CD14-positive monocyte (primary cell): ENCODE data around the gene AHCY. TPM values are rescaled to one million over a fixed set of nuclear protein-coding genes. Genes with fewer than 3 reads are reported as not detected.
A peak's percentile ranks its signal among the peaks of the same experiment; 100 is the strongest.

Source experiments
- DNase-seq, 3 donors: peaks; one replicate each; pipeline ENCODE4 v3.0.0-alpha.2; 2011 to 2022
- H2AFZ ChIP-seq: 2 replicates; pipeline ENCODE4 v1.6.0; 2012; ENCODE audit warnings: mild to moderate bottlenecking, low read depth, low read length, inconsistent platforms; ENCODE audit not compliant: insufficient read depth, poor library complexity, severe bottlenecking
- H3K27ac ChIP-seq, 2 donors: 1 replicate in 1 of 2; 2 replicates in 1 of 2; pipeline ENCODE4 v1.5.1; 2012 to 2013; ENCODE audit warnings: low read length in 2 of 2, control low read depth in 1 of 2, inconsistent platforms in 1 of 2, low read depth in 1 of 2, mild to moderate bottlenecking in 1 of 2
- H3K27me3 ChIP-seq, 2 donors: one replicate each; pipeline versions ENCODE4 v1.6.0 to v1.6.1; 2011 to 2013; ENCODE audit warnings: low read length in 2 of 2; ENCODE audit not compliant: control insufficient read depth in 2 of 2, insufficient read depth in 2 of 2
- H3K36me3 ChIP-seq, 2 donors: replicated peaks in 1 of 2; 1 replicate in 1 of 2; 2 replicates in 1 of 2; pipeline versions ENCODE4 v1.5.1 to v1.6.1; 2012 to 2013; ENCODE audit warnings: low read length in 2 of 2, control low read depth in 1 of 2, inconsistent platforms in 1 of 2, mild to moderate bottlenecking in 1 of 2; ENCODE audit not compliant: insufficient read depth in 2 of 2, control insufficient read depth in 1 of 2
- H3K4me1 ChIP-seq, 2 donors: 1 replicate in 1 of 2; 2 replicates in 1 of 2; pipeline versions ENCODE4 v1.5.1 to v1.6.1; 2012 to 2013; ENCODE audit warnings: low read length in 2 of 2, control low read depth in 1 of 2, inconsistent platforms in 1 of 2, mild to moderate bottlenecking in 1 of 2, moderate library complexity in 1 of 2; ENCODE audit not compliant: insufficient read depth in 2 of 2, control insufficient read depth in 1 of 2
- H3K4me2 ChIP-seq: replicated peaks from 2 replicates; pipeline ENCODE3; 2012; ENCODE audit warnings: low read length, moderate library complexity, mild to moderate bottlenecking; ENCODE audit not compliant: poor library complexity, severe bottlenecking; ENCODE audit errors: extremely low read depth
- H3K4me3 ChIP-seq, 3 experiments: fragments of 200-600 bp in 1 of 3; sonication (generic) in 1 of 3; replicated peaks in 1 of 3; 1 replicate in 2 of 3; 2 replicates in 1 of 3; pipeline ENCODE4 v1.5.1; 2011 to 2013; ENCODE audit warnings: low read length in 3 of 3, mild to moderate bottlenecking in 3 of 3, control low read depth in 2 of 3, low read depth in 2 of 3, inconsistent platforms in 1 of 3, moderate library complexity in 1 of 3
- H3K79me2 ChIP-seq: 2 replicates; pipeline ENCODE4 v1.6.0; 2012; ENCODE audit warnings: mild to moderate bottlenecking, control low read depth, inconsistent platforms, low read length, moderate library complexity; ENCODE audit not compliant: insufficient read depth
- H3K9ac ChIP-seq: 2 replicates; pipeline ENCODE4 v1.6.0; 2017; ENCODE audit warnings: low read length, mild to moderate bottlenecking; ENCODE audit not compliant: insufficient read depth, poor library complexity, severe bottlenecking
- H3K9me3 ChIP-seq, 2 donors: replicated peaks in 1 of 2; 1 replicate in 1 of 2; 2 replicates in 1 of 2; pipeline versions ENCODE4 v1.5.1 to v1.6.1; 2012 to 2013; ENCODE audit warnings: low read length in 2 of 2, control low read depth in 1 of 2; ENCODE audit not compliant: control insufficient read depth in 1 of 2, insufficient read depth in 1 of 2
- H4K20me1 ChIP-seq: 2 replicates; pipeline ENCODE4 v1.6.0; 2012; ENCODE audit warnings: mild to moderate bottlenecking, low read length, control low read depth, moderate library complexity; ENCODE audit not compliant: insufficient read depth
- H3K27ac Mint-ChIP-seq, 7 donors: one replicate each; pipeline ENCODE4 v1.8.0; 2020; ENCODE audit warnings: mild to moderate bottlenecking in 7 of 7, mixed read lengths in 7 of 7, moderate library complexity in 6 of 7, inconsistent platforms in 2 of 7
- H3K27me3 Mint-ChIP-seq, 3 donors: one replicate each; pipeline ENCODE4 v1.8.0; 2021 to 2022; ENCODE audit warnings: low read depth in 3 of 3, mild to moderate bottlenecking in 3 of 3, mixed read lengths in 3 of 3, moderate library complexity in 3 of 3, inconsistent platforms in 1 of 3
- H3K36me3 Mint-ChIP-seq, 2 donors: one replicate each; pipeline ENCODE4 v1.8.0; 2020; ENCODE audit warnings: mixed read lengths in 2 of 2, inconsistent platforms in 1 of 2, mild to moderate bottlenecking in 1 of 2
- H3K4me1 Mint-ChIP-seq: one replicate; pipeline ENCODE4 v1.8.0; 2020; ENCODE audit warnings: mild to moderate bottlenecking, mixed read lengths
- H3K4me3 Mint-ChIP-seq, 2 donors: one replicate each; pipeline ENCODE4 v1.8.0; 2020; ENCODE audit warnings: mild to moderate bottlenecking in 2 of 2, mixed read lengths in 2 of 2, moderate library complexity in 1 of 2
- H3K9me3 Mint-ChIP-seq, 7 donors: one replicate each; pipeline ENCODE4 v1.8.0; 2020 to 2022; ENCODE audit warnings: mixed read lengths in 7 of 7, mild to moderate bottlenecking in 6 of 7, moderate library complexity in 6 of 7, inconsistent platforms in 2 of 7
- CTCF ChIP-seq: fragments of 200-600 bp; IDR thresholded peaks from one replicate; pipeline ENCODE4 v1.8.0; 2022; ENCODE audit warnings: antibody characterized with exemption, mild to moderate bottlenecking
- WGBS: methylation state at CpG from one replicate; pipeline ENCODE4 v1.1.5; 2013; ENCODE audit warnings: missing lambda C conversion rate; ENCODE audit not compliant: insufficient coverage; 5-methylcytosine and 5-hydroxymethylcytosine counted together
- intact Hi-C, 2 donors: fragments of 100-400 bp; cut with micrococcal nuclease; formaldehyde crosslinking; loops; one replicate each; pipeline versions ENCODE4 v1.15.0 to v1.15.1; 2023
- polyA plus RNA-seq, 3 donors: library from polyadenylated mRNA; depleted of rRNA in 1 of 3; unstranded in 2 of 3; stranded (reverse) in 1 of 3; fragments of 300-500 nt in 2 of 3; fragments of >200 nt in 1 of 3; fragmentation: Illumina TruSeq in 2 of 3; gene quantifications; 1 replicate in 2 of 3; 2 replicates in 1 of 3; pipeline ENCODE4 v1.2.3, GENCODE V29; 2012 to 2021

The AHCY gene
- polyA plus RNA-seq, 3 donors: 35.7 to 42.7 (median 41.1) TPM

GRCh38 chr20:34309691-34310090, 6.5 kb upstream of the AHCY start:
- no peak overlapping the region for H3K4me2 ChIP-seq
- no peak overlapping the region for H2AFZ ChIP-seq
- H3K79me2 ChIP-seq: no peaks in the 10 kb centered on the region
- H3K9me3 ChIP-seq: peaks cover 0 to 4% of the 10 kb centered on the region in 2 donors
- no peak overlapping the region for H3K4me3 Mint-ChIP-seq
- no peak for TF ChIP-seq CTCF
- no peak overlapping the region for H3K4me3 ChIP-seq
- DNase-seq: no peak
- H4K20me1 ChIP-seq: no peaks in the 10 kb centered on the region
- 100% methylated on average over 1 of the region's 3 CpGs for WGBS
- H3K9ac ChIP-seq: no peak overlapping the region
- no peaks in the 10 kb centered on the region for H3K36me3 ChIP-seq
- H3K4me1 Mint-ChIP-seq: peaks cover 30% of the 10 kb centered on the region
- intact Hi-C loops: loop anchor here (5.0 to 10.0 kb wide), 2 partner anchors 98 to 455 kb away; no protein-coding TSS in a partner anchor
- H3K4me1 ChIP-seq: peaks cover 24 to 26% of the 10 kb centered on the region in 2 donors
- H3K9me3 Mint-ChIP-seq: peaks cover 0 to 4% (median 0%) of the 10 kb centered on the region in 7 donors
- H3K27me3 ChIP-seq: peaks cover 13 to 22% of the 10 kb centered on the region in 2 donors
- H3K27ac ChIP-seq: no peak overlapping the region
- no peaks in the 10 kb centered on the region for H3K36me3 Mint-ChIP-seq
- no peak overlapping the region for H3K27ac Mint-ChIP-seq
- peaks cover 21 to 27% (median 25%) of the 10 kb centered on the region in 3 donors for H3K27me3 Mint-ChIP-seq

GRCh38 chr20:34305333-34306230, 2.4 kb upstream of the AHCY start:
- Histone ChIP-seq H3K4me2 (no peak overlapping the region), H3K27ac (no peak overlapping the region), H3K27me3 (peaks cover 0 to 3% of the 10 kb centered on the region in 2 donors), H3K4me1 (peaks cover 33 to 35% of the 10 kb centered on the region in 2 donors), H3K9me3 (no peaks in the 10 kb centered on the region), H3K79me2 (peaks cover 23% of the 10 kb centered on the region), H2AFZ (no peak overlapping the region), H3K4me3 (no peak overlapping the region), H4K20me1 (no peaks in the 10 kb centered on the region), H3K36me3 (no peaks in the 10 kb centered on the region), H3K9ac (no peak overlapping the region)
- DNase-seq: peak in 2 of 3 donors; percentile 14 to 24
- intact Hi-C loops: no loop called here
- H3K36me3 Mint-ChIP-seq: no peaks in the 10 kb centered on the region
- no peak for TF ChIP-seq CTCF
- H3K27ac Mint-ChIP-seq: peak overlapping the region in 3 of 7 donors; percentile 41 to 80 (median 57)
- H3K27me3 Mint-ChIP-seq: peaks cover 4 to 6% (median 5%) of the 10 kb centered on the region in 3 donors
- WGBS: 96% methylated on average over 4 of the region's 19 CpGs
- H3K9me3 Mint-ChIP-seq: no peaks in the 10 kb centered on the region
- H3K4me3 Mint-ChIP-seq: no peak overlapping the region
- H3K4me1 Mint-ChIP-seq: peaks cover 32% of the 10 kb centered on the region
